HG03175 (cell line): ENCODE measurements around the gene RARA.

ENCODE experiments used
- ATAC-seq: cut with Tn5 transposase; IDR thresholded peaks from one replicate; pipeline ENCODE4 v1.9.1; 2021; ENCODE audit warnings: mild to moderate bottlenecking, moderate library complexity; ENCODE audit not compliant: unreplicated experiment

The RARA gene

DNA sequence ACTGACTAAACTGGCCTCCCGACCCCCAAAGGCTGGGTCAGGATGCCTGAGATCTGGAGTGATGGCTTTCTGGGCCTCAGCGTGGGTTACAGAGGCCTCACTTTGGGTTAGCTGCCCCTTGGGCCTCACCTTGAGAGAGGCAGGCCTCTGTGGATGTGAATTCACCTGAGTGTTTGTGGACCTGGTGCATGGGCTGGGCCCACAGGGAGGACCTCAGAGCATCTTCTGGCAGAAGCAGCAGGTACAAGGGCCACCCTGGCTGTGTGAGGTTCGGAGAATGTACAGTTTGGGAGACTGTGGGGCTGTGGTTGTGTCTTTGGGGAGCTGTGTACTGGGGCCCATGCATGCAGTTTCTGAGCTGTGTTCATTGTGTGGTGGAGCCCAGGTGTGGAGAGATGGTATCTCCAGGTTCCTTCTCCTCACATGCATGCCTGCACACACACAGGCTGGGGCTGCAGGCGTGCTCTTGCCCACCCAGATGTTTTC is 18.3 kb downstream of the RARA start:
- no peak for ATAC-seq

GRCh38 chr17:40327735-40328385 is 18.9 kb downstream of the RARA start:
- no peak for ATAC-seq

GRCh38 chr17:40328386-40328766 is 19.4 kb downstream of the RARA start:
- ATAC-seq = no peak

- no peak for ATAC-seq
Observed at GRCh38 chr17:40329839-40330794, 21.1 kb downstream of the RARA start.

GRCh38 chr17:40330850-40331470 is 22.0 kb downstream of the RARA start:
- no peak for ATAC-seq

- no peak for ATAC-seq
Observed at GRCh38 chr17:40331743-40332641, 23.0 kb downstream of the RARA start.

DNA sequence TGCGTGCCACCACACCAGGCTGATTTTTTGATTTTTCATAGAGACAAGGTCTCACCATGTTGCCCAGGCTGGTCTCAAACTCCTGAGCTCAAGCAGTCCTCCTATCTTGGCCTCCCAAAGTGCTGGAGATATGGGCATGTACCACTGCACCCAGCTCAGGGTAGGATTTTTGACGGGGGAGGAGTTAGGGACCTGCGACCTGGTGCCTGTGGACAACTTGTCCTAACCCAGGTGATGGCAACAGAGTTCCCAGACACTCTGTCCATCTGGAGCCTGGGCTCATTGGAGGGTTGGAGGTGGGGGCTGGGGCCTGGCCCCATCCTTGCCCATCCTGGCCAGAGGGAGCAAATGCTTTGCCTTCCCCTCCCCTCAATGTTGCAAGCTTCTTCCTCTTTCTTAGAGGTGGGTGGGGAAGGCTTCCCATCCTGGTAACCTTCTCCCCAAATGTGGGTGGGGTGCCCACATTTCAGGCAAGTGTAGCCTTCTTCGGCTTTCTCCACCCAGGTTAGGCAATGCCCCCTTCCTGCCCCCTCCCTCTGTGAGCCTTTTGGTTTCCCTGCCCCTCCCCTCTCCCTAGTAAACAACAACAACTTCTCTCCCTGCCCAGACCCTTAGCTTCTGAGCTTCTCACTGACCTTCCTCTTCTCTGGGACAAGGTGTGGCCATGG is 24.9 kb downstream of the RARA start:
- no peak for ATAC-seq

DNA sequence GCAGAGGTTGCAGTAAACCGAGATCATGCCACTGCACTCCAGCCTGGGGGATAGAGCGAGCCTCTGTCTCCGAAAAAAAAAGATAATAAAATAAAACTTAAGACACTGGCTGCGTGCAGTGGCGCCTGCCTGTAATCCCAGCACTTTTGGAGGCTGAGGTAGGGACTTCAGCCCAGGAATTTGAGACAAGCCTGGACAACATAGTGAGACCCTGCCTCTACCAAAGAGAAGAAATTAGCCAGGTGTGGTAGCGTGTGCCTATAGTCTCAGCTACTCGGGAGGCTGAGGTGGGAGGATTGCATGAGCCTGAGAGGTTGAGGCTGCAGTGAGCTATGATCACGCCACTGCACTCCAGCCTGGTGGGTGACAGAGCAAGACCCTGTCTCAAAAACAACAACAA is 26.6 kb downstream of the RARA start:
- no peak for ATAC-seq

- no peak for ATAC-seq
Observed at GRCh38 chr17:40337351-40337750, 28.4 kb downstream of the RARA start.

- ATAC-seq = no peak
Observed at GRCh38 chr17:40338058-40338457, 29.1 kb downstream of the RARA start.

GRCh38 chr17:40338941-40339649 is 30.1 kb downstream of the RARA start:
- no peak for ATAC-seq

- ATAC-seq = no peak
Observed at GRCh38 chr17:40340327-40340726, 31.3 kb downstream of the RARA start.

DNA sequence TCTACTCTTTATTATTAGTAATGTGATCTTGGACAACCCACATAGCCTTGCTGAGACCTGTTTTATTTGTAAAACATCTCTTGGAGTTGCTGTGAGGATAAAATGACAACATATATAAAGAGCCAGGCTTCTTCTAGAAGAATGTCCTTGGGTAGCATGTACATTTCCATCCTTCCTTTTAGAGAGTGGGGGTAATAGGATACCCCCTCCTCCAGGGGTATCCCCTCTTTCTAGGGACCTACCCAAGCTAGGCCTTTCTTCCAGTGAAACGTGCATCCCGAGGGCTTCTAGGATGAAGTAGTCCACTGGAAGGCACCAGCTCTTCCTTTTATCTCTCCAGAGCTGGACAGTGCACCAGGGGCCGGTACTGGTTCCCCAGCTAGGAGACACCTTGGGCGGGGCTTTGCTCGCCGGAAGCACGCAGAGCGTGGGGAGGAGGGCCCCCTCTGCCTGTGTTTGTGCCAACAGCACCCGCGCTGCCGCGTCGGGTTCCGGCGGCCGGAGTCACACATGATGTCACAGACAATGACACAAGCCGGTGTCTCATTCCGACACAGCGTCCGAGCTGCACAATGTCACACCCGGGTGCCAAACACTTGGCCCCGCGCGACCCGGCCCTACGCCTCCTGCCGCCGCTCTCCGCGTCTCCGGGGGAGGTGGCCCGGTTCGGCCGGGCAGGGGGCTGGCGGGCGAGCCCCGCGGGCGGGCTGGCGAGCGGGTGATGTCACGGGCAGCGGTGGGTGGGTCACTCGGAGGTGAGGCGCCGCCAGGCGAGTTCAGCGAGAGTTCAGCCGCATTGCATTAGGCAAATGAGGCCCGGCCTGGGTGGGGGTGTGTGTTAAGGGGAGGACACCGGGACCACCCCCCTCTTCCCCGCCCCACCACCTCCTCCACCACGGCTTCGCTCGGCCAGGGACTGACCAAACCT is 32.2 kb downstream of the RARA start:
- peak; percentile 74 for ATAC-seq

GRCh38 chr17:40341808-40342503 is 33.0 kb downstream of the RARA start:
- ATAC-seq = no peak

DNA sequence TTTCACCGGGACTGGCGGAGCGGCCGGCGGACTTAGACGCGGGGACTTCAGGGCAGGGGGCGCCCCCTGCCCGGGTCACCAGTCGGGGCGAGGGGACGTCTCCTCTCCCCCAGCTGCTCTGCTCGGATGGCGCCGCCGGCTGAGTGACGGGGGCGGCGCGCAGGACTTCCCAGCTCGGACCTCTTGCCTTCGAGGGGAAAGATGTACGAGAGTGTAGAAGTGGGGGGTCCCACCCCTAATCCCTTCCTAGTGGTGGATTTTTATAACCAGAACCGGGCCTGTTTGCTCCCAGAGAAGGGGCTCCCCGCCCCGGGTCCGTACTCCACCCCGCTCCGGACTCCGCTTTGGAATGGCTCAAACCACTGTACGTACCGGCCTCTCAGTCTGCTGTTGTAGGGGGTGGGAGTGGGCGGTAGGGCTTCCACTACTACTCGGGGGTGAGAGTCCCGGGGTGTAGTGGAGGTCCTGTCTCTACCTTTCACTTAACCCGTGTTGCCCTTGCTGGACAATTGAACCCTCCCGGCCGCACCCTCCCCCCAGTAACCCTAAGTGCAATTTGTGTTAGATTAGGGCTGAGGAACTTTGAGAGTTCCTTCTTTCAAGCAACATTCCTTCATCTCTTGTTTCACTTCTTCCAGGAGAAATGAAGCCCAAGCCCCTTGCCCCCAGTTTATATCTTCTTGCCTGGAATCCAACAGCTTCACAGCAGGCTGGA is 33.7 kb downstream of the RARA start:
- ATAC-seq = no peak

DNA sequence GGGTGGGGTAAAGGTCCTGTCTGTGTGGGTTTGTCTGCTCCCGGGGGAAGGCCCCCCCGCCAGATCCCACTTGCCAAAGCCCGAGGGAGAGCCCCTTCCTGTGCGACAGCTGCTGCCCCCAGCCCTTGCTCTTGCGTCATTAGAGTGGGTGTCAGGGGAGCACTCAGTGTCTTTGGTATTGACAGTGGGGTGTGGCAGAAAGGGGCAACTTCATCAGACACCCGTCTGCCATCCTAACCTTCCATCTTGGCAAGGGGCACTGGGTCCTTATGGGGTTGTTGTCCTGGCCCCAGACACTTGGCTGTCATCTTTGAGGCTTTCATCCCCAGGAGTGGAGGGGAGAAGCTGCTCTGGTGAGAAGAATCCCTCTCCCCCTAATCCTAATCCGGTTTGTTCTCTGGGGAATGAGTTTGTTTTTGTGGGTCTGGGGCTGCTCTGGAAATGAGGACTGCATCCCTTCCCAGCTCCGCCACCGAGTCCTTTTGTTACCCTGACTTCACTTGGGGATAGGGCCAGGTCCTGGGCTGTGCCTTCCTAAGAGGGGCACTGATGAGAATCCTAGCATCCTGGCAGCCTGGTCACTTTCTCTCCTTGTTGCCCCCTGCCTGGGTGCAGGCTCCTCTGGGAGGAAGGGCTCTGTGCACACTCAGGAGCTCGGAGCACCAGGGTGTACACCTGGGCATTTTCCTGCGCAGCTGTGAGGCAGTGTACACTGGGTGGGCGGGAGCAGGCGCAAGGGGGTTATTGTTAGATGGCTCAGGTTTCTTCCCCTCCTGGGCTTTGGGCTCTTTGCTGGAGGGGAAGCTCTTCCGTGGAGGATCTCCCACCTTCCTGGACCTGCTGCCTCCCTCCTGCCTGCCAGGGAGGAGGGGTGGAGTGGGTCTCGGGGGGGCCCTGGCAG is 34.5 kb downstream of the RARA start:
- no peak for ATAC-seq
